Panc1 (cell line): ENCODE measurements around the gene DNM3. TPM values are rescaled to one million over a fixed set of nuclear protein-coding genes. Genes with fewer than 3 reads are reported as not detected.
A peak's percentile ranks its signal among the peaks of the same experiment; 100 is the strongest.

Source experiments
- ATAC-seq: fragments of 200-7000 bp; cut with Tn5 transposase; 2 replicates; pipeline ENCODE4 v1.9.1; 2020; ENCODE audit warnings: mild to moderate bottlenecking, moderate library complexity
- BruUV-seq: library from RNA; stranded (reverse); fragments of 400-500 nt; replicated peaks from 2 replicates; lab custom pipeline; 2021; lab: Mats Ljungman, UMichigan
- CTCF ChIA-PET: fragments of 300-600 bp; sonication (Branson Sonifier 250); formaldehyde crosslinking; loops from one replicate; lab custom pipeline; 2022; ENCODE audit warnings: antibody characterized with exemption; lab: Charles Lee
- POLR2A ChIA-PET: fragments of 300-600 bp; sonication (Branson Sonifier 250); formaldehyde crosslinking; loops from one replicate; lab custom pipeline; 2022; ENCODE audit warnings: antibody characterized with exemption; lab: Charles Lee
- DNase-seq: peaks from one replicate; pipeline ENCODE4 v3.0.0-alpha.2; 2010; ENCODE audit warnings: low read depth, low spot score
- H3K27ac ChIP-seq: 2 replicates; pipeline ENCODE4 v1.5.1; 2011; ENCODE audit warnings: mild to moderate bottlenecking, low read length, inconsistent platforms
- H3K27me3 ChIP-seq: fragments of 200-500 bp; sonication (Bioruptor generic); 2 replicates; pipeline ENCODE4 v1.6.0; 2014; ENCODE audit warnings: low read length, inconsistent platforms; ENCODE audit not compliant: control insufficient read depth, insufficient read depth
- H3K36me3 ChIP-seq: fragments of 200-500 bp; sonication (Bioruptor generic); 2 replicates; pipeline ENCODE4 v1.5.1; 2014; ENCODE audit warnings: inconsistent platforms, mild to moderate bottlenecking, low read length, moderate library complexity; ENCODE audit not compliant: control insufficient read depth, insufficient read depth
- H3K4me1 ChIP-seq: 2 replicates; pipeline ENCODE4 v1.5.1; 2011; ENCODE audit warnings: inconsistent platforms, mild to moderate bottlenecking, low read length, moderate library complexity; ENCODE audit not compliant: control insufficient read depth, insufficient read depth
- H3K4me3 ChIP-seq, 2 experiments: 2 replicates each; pipeline ENCODE4 v1.5.1; 2011 to 2012; ENCODE audit warnings: low read depth in 2 of 2, low read length in 2 of 2, mild to moderate bottlenecking in 2 of 2, inconsistent platforms in 1 of 2, moderate library complexity in 1 of 2
- H3K9me3 ChIP-seq: fragments of 200-500 bp; sonication (Bioruptor generic); 2 replicates; pipeline ENCODE4 v1.5.1; 2014; ENCODE audit warnings: low read depth, mild to moderate bottlenecking, inconsistent platforms, low read length, moderate library complexity; ENCODE audit not compliant: control insufficient read depth, insufficient read depth
- CTCF ChIP-seq: fragments of 450-650 bp; IDR thresholded peaks from 2 replicates; pipeline ENCODE4 v1.5.1; 2017; ENCODE audit warnings: mild to moderate bottlenecking
- POLR2AphosphoS5 ChIP-seq: IDR thresholded peaks from 2 replicates; pipeline ENCODE4 v1.6.1; 2012; ENCODE audit warnings: mild to moderate bottlenecking, low read depth, low read length, moderate library complexity
- REST ChIP-seq, 2 experiments: IDR thresholded peaks; 2 replicates each; pipeline ENCODE4 v1.6.1; 2011 to 2012; ENCODE audit warnings: low read depth in 2 of 2, control low read depth in 1 of 2, low read length in 1 of 2, mild to moderate bottlenecking in 1 of 2, moderate library complexity in 1 of 2; ENCODE audit not compliant: insufficient read depth in 1 of 2
- SIN3A ChIP-seq: IDR thresholded peaks from 2 replicates; pipeline ENCODE4 v1.6.1; 2012; ENCODE audit warnings: low read depth, mild to moderate bottlenecking, low read length, moderate library complexity, borderline replicate concordance; ENCODE audit not compliant: insufficient read depth
- TCF7L2 ChIP-seq: IDR thresholded peaks from 2 replicates; pipeline ENCODE4 v1.6.1; 2011; ENCODE audit warnings: mild to moderate bottlenecking, low read depth, low read length, inconsistent platforms
- in situ Hi-C: cut with HindIII; loops from 2 replicates; pipeline ENCODE4 v1.10.0; 2016; ENCODE audit warnings: low sequenced_read_pairs, low pct_unique_long_range_greater_than_20kb
- intact Hi-C: fragments of 100-400 bp; cut with micrococcal nuclease; formaldehyde crosslinking; loops from one replicate; pipeline ENCODE4 v1.10.0; 2022; ENCODE audit not compliant: unreplicated experiment
- total RNA-seq: library from RNA; stranded (reverse); gene quantifications from one replicate; pipeline ENCODE4 v1.2.1, GENCODE V29; 2021; ENCODE audit not compliant: unreplicated experiment

Gene DNM3
- total RNA-seq, 1 experiment from 2014 or later, result 0.46 TPM

- peak overlapping the region; percentile 100 for H3K27ac ChIP-seq
- TF ChIP-seq POLR2AphosphoS5 (no peak), CTCF (no peak), TCF7L2 (peak; percentile 67; the same call in 1 of the 2 replicates)
- no peak for DNase-seq
- H3K36me3 ChIP-seq, result no peaks in the 10 kb centered on the region
- intact Hi-C loops (loop anchor here (5.0 kb wide), 2 partner anchors 76 to 319 kb away; no protein-coding TSS in a partner anchor), in situ Hi-C loops (no loop called here)
- ChIA-PET POLR2A (interaction anchor here (0.6 to 0.9 kb wide), 2 partner anchors 74 to 166 kb away, joined by 3 to 13 read pairs; no protein-coding TSS in a partner anchor), CTCF (no interaction called here)
- no TSS peak for BruUV-seq
- H3K9me3 ChIP-seq, result no peaks in the 10 kb centered on the region
- H3K27me3 ChIP-seq, result no peaks in the 10 kb centered on the region
- H3K4me1 ChIP-seq, result peaks cover 51% of the 10 kb centered on the region
- peak; percentile 31; the same call in 1 of the 2 replicates for ATAC-seq
- peak overlapping the region; percentile 35 to 56 for H3K4me3 ChIP-seq
Measured at GRCh38 chr1:172321451-172321850, 480.2 kb downstream of the DNM3 start.

GRCh38 chr1:172322219-172323061 lies 481.1 kb downstream of the DNM3 start:
- intact Hi-C loops, result loop anchor here (5.0 kb wide), 2 partner anchors 75 to 320 kb away; no protein-coding TSS in a partner anchor
- ChIA-PET CTCF (no interaction called here), POLR2A (interaction anchor here (0.5 to 0.9 kb wide), 8 partner anchors 21 to 296 kb away, joined by 3 to 13 read pairs (median 4); partner anchors contain the start of gene PIGC)
- no peaks in the 10 kb centered on the region for H3K36me3 ChIP-seq
- H3K9me3 ChIP-seq, result no peaks in the 10 kb centered on the region; the same call in 1 of the 2 replicates
- ATAC-seq (peak; percentile 92), DNase-seq (peak; percentile 91)
- no TSS peak for BruUV-seq
- in situ Hi-C loops, result no loop called here
- H3K4me1 ChIP-seq, result peaks cover 51% of the 10 kb centered on the region
- peak overlapping the region; percentile 100 for H3K27ac ChIP-seq
- H3K27me3 ChIP-seq, result no peaks in the 10 kb centered on the region
- TF ChIP-seq SIN3A, result no peak
- no peak; the same call in 1 of the 2 replicates for TF ChIP-seq TCF7L2
- TF ChIP-seq CTCF, result peak; percentile 9; the same call in 1 of the 2 replicates
- peak; percentile 54; the same call in 1 of the 2 replicates for TF ChIP-seq POLR2AphosphoS5
- TF ChIP-seq REST (IDR thresholded peaks at IDR 0.05; ENCODE audit: insufficient read depth in 1 of 2, low read depth in 2 of 2, low read length in 1 of 2), result no peak
- H3K4me3 ChIP-seq, result peak overlapping the region; percentile 35 to 56
